Measurements from ENCODE around the gene IGFBP3.
A peak's percentile ranks its signal among the peaks of the same experiment; 100 is the strongest.

Gene IGFBP3

GRCh38 chr7:45891462-45892402 is 29.3 kb downstream of the IGFBP3 start:
- DNase-seq (ENCODE audit: low spot score), result no peak

- DNase-seq (ENCODE audit: low spot score), result peak; percentile 34
These were observed 30.1 kb downstream of the IGFBP3 start for GRCh38 chr7:45890902-45891461.

DNA sequence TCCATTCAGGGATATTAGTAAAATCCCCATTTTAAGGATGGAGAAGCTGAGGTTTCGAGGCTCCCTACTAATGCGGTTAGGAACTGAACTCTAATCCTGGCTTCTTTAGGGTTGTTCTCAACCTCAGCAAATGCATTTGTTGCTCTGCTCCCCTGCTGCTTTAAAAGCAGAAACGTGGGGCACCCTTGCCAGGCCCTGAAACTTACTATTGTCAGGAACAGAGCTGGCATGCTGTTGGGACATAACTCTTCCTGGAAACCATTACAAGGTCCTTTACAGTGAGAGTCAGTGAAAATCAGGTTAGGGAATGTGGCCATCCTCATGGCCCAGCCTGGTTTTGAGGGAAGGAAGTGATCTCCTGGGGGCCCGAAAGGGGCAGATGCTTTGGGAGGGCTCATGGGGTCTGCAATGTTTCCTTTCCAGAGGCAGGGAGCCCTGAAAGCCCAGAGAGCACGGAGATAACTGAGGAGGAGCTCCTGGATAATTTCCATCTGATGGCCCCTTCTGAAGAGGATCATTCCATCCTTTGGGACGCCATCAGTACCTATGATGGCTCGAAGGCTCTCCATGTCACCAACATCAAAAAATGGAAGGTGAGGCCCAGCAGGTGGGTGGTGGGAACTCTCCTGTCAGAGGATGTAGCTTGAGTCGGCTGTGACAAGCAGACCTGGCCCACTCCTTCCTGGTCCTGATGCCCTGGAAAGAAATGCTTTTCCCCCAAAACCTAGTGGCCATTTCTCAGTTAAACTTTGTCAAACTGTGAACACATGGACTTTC is 30.8 kb downstream of the IGFBP3 start:
- no peak for DNase-seq (ENCODE audit: low spot score)

- no peak for DNase-seq (ENCODE audit: low spot score)
These were observed 31.6 kb downstream of the IGFBP3 start for GRCh38 chr7:45889367-45890067.

GRCh38 chr7:45888993-45889366 is 32.1 kb downstream of the IGFBP3 start:
- DNase-seq (ENCODE audit: low spot score), result no peak

GRCh38 chr7:45888185-45888992 is 32.7 kb downstream of the IGFBP3 start, which contains the start of gene IGFBP1:
Gene IGFBP1 (plus strand): TSS chr7:45888488. CDS start chr7:45888653, 165 bp downstream.
- no peak for DNase-seq (ENCODE audit: low spot score)

GRCh38 chr7:45886931-45887667 is 34.0 kb downstream of the IGFBP3 start:
- DNase-seq (ENCODE audit: low spot score), result no peak

- DNase-seq (ENCODE audit: low spot score), result no peak
These were observed 35.7 kb downstream of the IGFBP3 start for GRCh38 chr7:45885264-45885882.

GRCh38 chr7:45884136-45884535 is 36.9 kb downstream of the IGFBP3 start:
- DNase-seq (ENCODE audit: low spot score), result no peak

DNA sequence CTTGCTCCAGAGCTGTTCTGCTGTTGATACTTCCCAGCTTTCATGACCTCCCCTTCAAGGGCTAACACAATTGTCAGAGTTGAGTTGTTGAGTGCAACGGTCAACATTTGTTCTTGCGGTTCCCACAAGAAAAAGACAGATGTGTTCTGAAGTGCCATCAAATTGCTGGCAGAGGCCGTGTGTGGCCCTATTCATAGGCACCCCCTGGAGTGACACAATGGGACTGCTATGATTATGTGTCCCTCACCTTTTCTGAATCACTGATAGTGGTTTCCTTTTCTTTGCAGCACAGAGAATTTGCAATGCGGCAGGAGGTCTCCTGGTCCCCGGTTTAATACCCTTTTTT is 38.6 kb downstream of the IGFBP3 start:
- no peak for DNase-seq (ENCODE audit: low spot score)

- no peak for DNase-seq (ENCODE audit: low spot score)
These were observed 39.2 kb downstream of the IGFBP3 start for GRCh38 chr7:45881759-45882464.

DNA sequence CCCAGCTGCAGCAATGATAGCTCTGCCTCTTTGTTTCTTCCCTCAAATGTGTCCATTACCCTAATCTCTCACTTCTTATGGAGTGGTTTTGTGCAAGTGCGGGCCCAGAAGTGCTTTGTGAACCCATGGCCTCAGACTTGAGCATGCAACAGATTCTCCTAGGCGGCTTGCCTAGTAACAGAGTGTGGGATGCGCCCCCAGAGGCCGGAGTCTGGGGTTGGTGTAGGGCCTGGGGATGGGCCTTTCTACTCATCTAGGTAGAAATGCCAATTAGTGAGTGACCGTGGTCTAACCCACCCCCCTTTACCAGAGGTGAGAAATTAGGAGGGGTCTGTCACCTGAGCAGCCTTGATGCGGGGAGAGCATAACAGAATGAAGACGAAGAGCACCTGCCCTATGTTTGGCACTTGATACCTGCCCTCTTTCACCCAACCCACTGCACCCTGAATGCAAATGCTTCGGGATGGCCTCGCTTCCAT is 39.8 kb downstream of the IGFBP3 start:
- no peak for DNase-seq (ENCODE audit: low spot score)

- no peak for DNase-seq (ENCODE audit: low spot score)
These were observed 40.6 kb downstream of the IGFBP3 start for GRCh38 chr7:45880433-45880860.

DNA sequence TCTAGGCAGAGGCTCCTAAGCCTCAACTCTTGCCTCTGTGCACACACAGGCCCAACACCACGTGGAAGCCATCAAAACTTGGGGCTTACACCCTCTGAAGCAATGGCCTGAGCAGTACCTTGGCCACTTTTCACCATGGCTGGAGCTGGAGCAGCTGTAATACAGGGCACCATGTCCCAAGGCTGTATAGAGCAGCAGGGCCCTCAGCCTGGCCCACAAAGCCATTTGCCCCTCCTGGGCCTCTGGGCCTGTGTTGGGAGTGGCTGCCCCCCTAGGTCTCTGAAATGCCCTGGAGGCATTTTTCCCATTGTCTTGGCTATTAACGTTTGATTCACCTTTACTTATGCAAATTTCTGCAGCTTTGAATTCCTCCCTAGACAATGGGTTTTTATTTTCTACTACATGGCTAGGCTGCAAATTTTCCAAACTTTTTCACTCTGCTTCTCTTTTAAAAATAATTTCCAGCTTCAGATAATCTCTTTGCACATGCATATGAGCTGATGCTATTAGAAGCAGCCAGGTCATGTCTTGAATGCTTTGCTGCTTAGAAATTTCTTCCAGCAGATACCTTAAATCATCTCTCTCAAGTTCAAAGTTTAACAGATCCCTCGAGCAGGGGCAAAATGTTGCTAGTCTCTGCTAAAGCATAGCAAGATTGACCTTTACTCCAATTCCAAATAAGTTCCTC is 42.5 kb downstream of the IGFBP3 start:
- no peak for DNase-seq (ENCODE audit: low spot score)

DNA sequence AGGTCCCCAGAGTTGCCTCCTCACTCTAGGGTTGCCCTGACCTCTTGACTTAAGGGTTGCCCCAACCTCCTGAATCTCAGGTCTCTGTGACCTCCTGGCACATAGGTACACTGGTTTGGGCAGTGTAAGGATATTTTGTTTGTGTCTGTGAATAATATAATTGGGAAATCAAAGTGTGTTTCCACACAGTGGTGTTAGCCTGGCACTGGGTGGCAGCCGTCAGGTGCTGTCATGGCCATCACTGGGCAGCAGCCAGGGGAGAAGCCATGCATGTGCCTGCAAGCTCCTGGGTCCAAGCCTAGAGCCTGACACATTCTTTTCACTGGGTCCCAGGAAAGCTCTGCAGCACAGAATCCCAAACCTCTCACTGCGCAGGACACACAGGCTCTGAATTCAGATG is 44.6 kb downstream of the IGFBP3 start:
- no peak for DNase-seq (ENCODE audit: low spot score)

DNA sequence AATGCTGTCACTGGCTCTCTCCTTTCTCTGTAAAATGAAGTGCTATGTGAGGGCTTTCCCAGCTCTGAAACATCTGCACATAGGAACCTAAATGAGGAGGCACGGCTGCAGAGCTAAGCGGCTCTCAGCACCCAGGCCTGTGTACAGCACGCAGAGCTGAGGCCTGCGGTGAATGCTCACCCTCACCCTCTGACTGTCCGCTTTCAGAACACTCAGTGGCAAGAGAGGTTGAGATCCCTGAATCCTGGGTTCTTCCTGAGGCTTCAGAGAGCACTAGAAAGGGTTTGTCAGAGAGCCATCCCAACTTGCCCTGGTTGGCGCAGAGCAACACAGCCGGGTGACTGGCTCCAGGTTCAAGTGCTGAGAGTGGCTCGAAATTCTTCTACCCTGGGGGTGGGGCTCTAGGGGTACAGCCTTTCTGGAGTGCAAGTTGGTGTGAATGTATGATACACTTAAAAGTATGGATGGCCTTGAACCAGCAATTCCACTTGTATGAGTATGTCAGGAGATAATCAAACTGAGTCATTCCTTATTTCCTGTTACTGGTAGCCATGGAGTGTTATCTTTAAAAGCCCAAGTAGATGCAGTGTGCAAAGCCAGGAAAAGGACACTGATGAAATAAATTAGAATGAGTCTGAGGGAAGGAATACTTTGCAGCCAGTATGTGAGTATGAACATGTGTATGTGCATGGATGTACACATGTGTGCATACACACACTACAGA is 46.5 kb downstream of the IGFBP3 start:
- peak; percentile 61 for DNase-seq (ENCODE audit: low spot score)

DNA sequence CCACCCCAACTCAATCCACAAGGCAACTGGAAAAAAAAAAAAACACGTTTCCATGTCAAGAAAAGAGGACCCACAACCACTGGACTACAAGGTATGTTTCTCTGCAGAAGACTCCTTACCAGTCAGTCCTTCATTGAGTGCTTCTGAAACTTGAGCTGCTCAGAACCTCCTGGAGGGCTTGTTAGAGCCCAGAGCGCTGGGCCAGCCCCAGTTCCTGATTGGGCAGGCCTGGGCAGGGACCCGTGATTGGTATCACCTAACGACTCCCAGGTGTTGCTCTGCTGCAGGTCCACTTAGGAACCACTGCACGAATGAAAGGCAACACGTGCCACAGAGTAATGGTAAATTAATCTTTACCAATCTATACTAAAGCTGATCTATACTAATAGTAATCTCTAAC is 47.7 kb downstream of the IGFBP3 start:
- DNase-seq (ENCODE audit: low spot score), result no peak

- no peak for DNase-seq (ENCODE audit: low spot score)
These were observed 48.1 kb downstream of the IGFBP3 start, which contains the start of gene CCDC201 for GRCh38 chr7:45873035-45873354. Gene CCDC201 (minus strand): TSS chr7:45873082. CDS start chr7:45873007, 75 bp downstream.

Measured in RKO (cell line).